Naive thymus-derived CD8-positive, alpha-beta T cell (primary cell): ENCODE results near the gene NMT1. TPM values are rescaled to one million over a fixed set of nuclear protein-coding genes. Genes with fewer than 3 reads are reported as not detected.

Experiments used
- ATAC-seq, 2 donors: fragments of 150-1000 bp; cut with Tn5 transposase in 1 of 2; sonication (Bioruptor Pico), chemical (Tn5 transposase) in 1 of 2; 1 replicate in 1 of 2; 2 replicates in 1 of 2; pipeline ENCODE4 v1.10.0; 2021; ENCODE audit warnings: mild to moderate bottlenecking in 2 of 2, moderate library complexity in 2 of 2
- POLR2A ChIA-PET: fragments of 350-600 bp; sonication (Branson Sonifier 250); formaldehyde crosslinking; loops from one replicate; lab custom pipeline; 2021; ENCODE audit warnings: antibody characterized with exemption; lab: Charles Lee
- DNase-seq, 10 donors: peaks; one replicate each; pipeline versions ENCODE4 v3.0.0 to v3.0.0-alpha.2; 2020 to 2022
- H3K27ac Mint-ChIP-seq, 10 donors: one replicate each; pipeline ENCODE4 v1.8.0; 2020 to 2022; ENCODE audit warnings: mild to moderate bottlenecking in 10 of 10, mixed read lengths in 10 of 10, moderate library complexity in 4 of 10, inconsistent platforms in 1 of 10
- H3K27me3 Mint-ChIP-seq, 5 donors: one replicate each; pipeline ENCODE4 v1.8.0; 2021 to 2022; ENCODE audit warnings: mixed read lengths in 5 of 5
- H3K36me3 Mint-ChIP-seq, 3 donors: one replicate each; pipeline ENCODE4 v1.8.0; 2020 to 2022; ENCODE audit warnings: mixed read lengths in 3 of 3, mild to moderate bottlenecking in 2 of 3, inconsistent platforms in 1 of 3
- H3K4me1 Mint-ChIP-seq, 4 donors: one replicate each; pipeline ENCODE4 v1.8.0; 2021 to 2022; ENCODE audit warnings: mixed read lengths in 4 of 4
- H3K4me3 Mint-ChIP-seq, 10 donors: one replicate each; pipeline ENCODE4 v1.8.0; 2020 to 2022; ENCODE audit warnings: mild to moderate bottlenecking in 10 of 10, mixed read lengths in 10 of 10, moderate library complexity in 6 of 10, inconsistent platforms in 1 of 10
- H3K9me3 Mint-ChIP-seq, 9 donors: one replicate each; pipeline ENCODE4 v1.8.0; 2020 to 2022; ENCODE audit warnings: mixed read lengths in 9 of 9, mild to moderate bottlenecking in 3 of 9, inconsistent platforms in 1 of 9, moderate library complexity in 1 of 9
- polyA plus RNA-seq, 3 donors: library from polyadenylated mRNA; unstranded; fragments of 300-500 nt; fragmentation: Illumina TruSeq; gene quantifications; one replicate each; pipeline ENCODE4 v1.2.3, GENCODE V29; 2021
- total RNA-seq, 8 experiments: library from RNA in 2 of 8; stranded (reverse) in 2 of 8; gene quantifications; one replicate each; pipeline ENCODE4 v1.2.3 and lab custom pipeline; 2021 to 2026

The NMT1 gene
- total RNA-seq (100 to 1,000 TPM; 130 to 139 TPM), polyA plus RNA-seq (10 to 100 TPM; 55.2 to 70.8 (median 65.0) TPM), total RNA-seq (lab: John Stamatoyannopoulos, UW) (79.2 to 190 (median 162) reads per million in 6 experiments)

DNA sequence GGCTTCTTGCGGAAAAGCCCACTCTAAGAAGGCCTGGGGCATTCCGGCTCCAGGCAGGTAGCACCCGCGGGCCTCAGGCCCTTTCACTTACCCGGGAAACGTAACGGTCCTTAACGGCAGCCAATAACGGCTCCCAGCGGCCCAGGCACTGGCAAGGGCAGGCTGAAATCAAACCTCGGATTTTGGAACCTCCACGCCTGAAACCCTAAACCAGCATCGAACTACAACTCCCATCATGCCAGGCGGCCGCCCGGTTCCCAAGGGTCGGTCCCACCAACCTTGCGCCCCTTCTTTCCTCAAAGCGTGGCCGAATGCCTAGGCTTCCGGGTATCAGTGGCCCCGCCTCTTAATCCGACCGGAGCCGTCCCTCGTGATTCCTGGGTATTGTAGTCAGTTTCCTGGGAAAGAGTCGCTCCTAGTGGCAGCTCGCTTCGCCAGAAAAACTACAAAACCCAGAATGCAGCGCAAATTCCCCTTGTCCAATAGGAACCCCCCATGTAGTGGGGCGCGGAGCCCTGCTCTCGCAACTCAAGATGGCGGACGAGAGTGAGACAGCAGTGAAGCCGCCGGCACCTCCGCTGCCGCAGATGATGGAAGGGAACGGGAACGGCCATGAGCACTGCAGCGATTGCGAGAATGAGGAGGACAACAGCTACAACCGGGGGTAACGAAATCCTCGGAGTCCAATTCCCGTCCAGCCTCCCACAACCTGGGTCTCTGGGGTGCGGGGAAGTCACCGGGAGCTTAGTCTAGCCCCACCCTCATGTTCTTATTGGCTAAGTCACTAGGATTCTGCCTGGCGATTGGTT lies at the start of gene NMT1:
Gene NMT1, plus strand, starts transcription at position 521 of the 809 bp plus-strand sequence. Its CDS starts 13 bp downstream, at position 534.
- POLR2A ChIA-PET, result interaction anchor here (0.6 to 5.6 kb wide), 17 partner anchors 10 to 991 kb away, joined by 3 to 78 read pairs (median 4); partner anchors contain the start of genes DCAKD, EFTUD2, HEXIM1 and HEXIM2

DNA sequence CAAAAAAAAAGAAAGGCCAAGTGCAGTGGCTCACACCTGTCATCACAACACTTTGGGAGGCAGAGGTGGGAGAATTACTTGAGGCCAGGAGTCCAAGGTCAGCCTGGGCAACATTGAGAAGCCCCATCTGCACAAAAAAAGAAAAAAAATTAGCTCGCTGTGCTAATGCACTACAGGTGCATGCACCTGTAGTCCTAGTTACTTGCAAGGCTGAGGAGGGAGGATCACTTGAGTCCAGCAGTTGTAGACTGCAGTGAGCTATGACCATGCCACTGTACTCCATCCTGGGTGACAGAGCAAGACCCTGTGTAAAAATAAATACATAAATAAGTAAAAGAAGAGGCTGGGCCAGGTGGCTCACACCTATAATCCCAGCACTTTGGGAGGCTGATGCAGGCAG lies 49.4 kb upstream of the NMT1 start:
- no peak overlapping the region for H3K4me3 Mint-ChIP-seq
- POLR2A ChIA-PET, result no interaction called here
- H3K4me1 Mint-ChIP-seq, result no peaks in the 10 kb centered on the region
- no peaks in the 10 kb centered on the region for H3K9me3 Mint-ChIP-seq
- peaks cover 0 to 8% (median 0%) of the 10 kb centered on the region in 3 donors for H3K36me3 Mint-ChIP-seq
- DNase-seq (no peak), ATAC-seq (no peak)
- no peak overlapping the region for H3K27ac Mint-ChIP-seq
- H3K27me3 Mint-ChIP-seq, result peaks cover 15 to 35% (median 21%) of the 10 kb centered on the region in 5 donors

More for the DNA sequence above, at the start of gene NMT1:
- Mint-ChIP-seq H3K4me1 (peaks cover 11 to 61% (median 43%) of the 10 kb centered on the region in 4 donors), H3K27me3 (no peaks in the 10 kb centered on the region), H3K4me3 (peak within 1 kb of the TSS; percentile 94 to 100 (median 100)), H3K27ac (peak within 1 kb of the TSS; percentile 95 to 100 (median 98)), H3K9me3 (no peaks in the 10 kb centered on the region), H3K36me3 (peaks cover 0 to 7% (median 0%) of the 10 kb centered on the region in 3 donors)
- DNase-seq (peak; percentile 81 to 99 (median 96)), ATAC-seq (peak; percentile 90)

DNA sequence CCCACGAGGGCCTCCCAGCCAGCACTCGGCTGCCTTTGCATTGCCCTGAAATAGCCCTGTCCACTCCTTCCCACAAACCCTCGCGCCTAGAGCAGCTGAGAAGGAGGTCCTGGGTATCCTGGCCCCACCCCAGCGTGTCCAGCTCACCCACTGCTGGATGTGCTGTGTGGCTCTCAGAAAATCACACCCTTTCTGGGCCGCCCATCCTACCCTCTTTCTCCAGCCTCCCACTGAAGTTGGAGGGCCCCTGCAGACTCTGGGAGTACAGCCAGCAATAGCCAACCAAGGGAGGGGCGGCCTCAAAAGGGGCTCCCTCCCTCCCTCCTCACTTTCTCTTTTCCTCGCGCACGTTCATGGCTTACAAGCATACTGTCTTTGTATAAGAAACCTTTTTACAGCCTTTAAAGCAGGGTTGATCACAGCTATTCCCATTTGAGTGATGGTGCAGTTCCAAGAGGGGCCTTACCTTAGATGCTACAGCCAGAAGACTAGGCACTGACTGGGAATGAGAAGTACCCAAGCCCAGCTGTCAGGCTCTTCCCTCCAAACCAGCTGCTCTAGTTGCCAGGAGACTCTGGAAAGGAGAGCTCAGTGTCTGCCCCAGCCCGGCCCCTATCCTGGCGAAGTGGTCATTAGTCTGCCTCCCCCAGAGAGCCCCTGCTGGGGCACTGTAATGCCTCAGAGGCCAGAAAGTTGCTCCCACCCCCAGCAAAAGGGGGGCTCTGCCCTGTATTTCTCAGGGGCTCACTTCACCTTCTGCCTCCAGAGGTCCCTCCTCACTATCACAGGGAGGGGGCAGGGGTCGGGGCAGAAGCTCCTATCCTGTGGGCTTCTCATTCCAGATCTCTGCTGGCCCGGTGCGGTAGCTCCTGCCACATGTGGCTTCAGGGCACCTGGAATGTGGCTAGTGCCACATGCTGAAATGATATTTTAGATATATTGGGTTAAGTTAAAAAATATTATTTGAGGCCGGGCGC lies 47.8 kb upstream of the NMT1 start:
- no peaks in the 10 kb centered on the region for H3K9me3 Mint-ChIP-seq
- peaks cover 0 to 7% (median 0%) of the 10 kb centered on the region in 3 donors for H3K36me3 Mint-ChIP-seq
- H3K4me1 Mint-ChIP-seq, result no peaks in the 10 kb centered on the region
- peaks cover 14 to 29% (median 22%) of the 10 kb centered on the region in 5 donors for H3K27me3 Mint-ChIP-seq
- no peak overlapping the region for H3K4me3 Mint-ChIP-seq
- no peak overlapping the region for H3K27ac Mint-ChIP-seq
- DNase-seq (no peak), ATAC-seq (no peak)
- POLR2A ChIA-PET, result interaction anchor here (0.5 kb wide), 1 partner anchor 60 kb away, joined by 3 read pairs; no protein-coding TSS in a partner anchor

DNA sequence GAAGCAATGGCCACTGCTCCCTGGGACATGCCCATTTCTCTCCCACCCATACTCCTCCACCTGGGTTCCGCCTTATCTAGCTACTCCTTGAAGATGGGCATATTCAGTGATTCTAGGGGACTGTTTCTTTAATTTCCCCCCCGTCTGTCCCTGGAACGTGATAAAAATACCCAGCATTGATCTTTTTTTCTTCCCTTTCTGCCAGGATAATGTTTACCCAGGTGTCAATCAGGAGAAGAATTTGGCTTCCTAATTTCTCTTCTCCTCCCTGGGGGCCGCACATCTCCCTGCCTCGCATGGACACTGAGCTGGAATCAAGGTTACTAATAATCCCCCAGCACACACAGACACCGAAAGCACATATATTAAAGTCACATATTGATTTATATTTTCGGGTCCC lies 44.9 kb upstream of the NMT1 start:
- no peak for DNase-seq
- H3K36me3 Mint-ChIP-seq, result peaks cover 0 to 9% (median 0%) of the 10 kb centered on the region in 3 donors
- peak overlapping the region in 1 of 10 donors; percentile 9 for H3K27ac Mint-ChIP-seq
- no peak overlapping the region for H3K4me3 Mint-ChIP-seq
- H3K27me3 Mint-ChIP-seq, result peaks cover 20 to 50% (median 35%) of the 10 kb centered on the region in 5 donors
- POLR2A ChIA-PET, result no interaction called here
- H3K9me3 Mint-ChIP-seq, result no peaks in the 10 kb centered on the region
- ATAC-seq, result no peak
- H3K4me1 Mint-ChIP-seq, result peaks cover 15 to 26% (median 16%) of the 10 kb centered on the region in 4 donors

DNA sequence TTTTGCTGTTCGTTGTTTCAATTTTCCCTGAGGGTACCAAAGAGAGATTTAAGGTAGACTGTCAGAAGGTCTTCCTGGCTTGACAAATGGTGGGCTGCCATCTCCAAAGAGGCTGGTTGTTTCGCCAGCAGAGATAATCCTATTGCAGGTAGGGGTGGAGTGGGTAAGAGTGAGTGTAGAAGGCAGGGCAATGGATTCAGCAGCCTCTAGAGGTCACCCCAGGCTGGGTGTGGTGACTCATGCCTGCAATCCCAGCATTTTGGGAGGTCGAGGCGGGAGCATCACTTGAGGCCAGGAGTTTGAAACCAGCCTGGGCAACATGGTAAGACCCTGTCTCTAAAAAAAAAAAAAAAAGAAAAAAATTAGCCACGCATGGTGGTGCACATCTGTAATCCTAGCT lies 44.3 kb upstream of the NMT1 start:
- POLR2A ChIA-PET, result interaction anchor here (0.7 kb wide), 1 partner anchor 219 kb away, joined by 6 read pairs; no protein-coding TSS in a partner anchor
- DNase-seq (no peak), ATAC-seq (no peak)
- peak overlapping the region in 1 of 10 donors; percentile 44 for H3K4me3 Mint-ChIP-seq
- H3K9me3 Mint-ChIP-seq, result no peaks in the 10 kb centered on the region
- peaks cover 19 to 30% (median 20%) of the 10 kb centered on the region in 4 donors for H3K4me1 Mint-ChIP-seq
- peaks cover 20 to 54% (median 37%) of the 10 kb centered on the region in 5 donors for H3K27me3 Mint-ChIP-seq
- peaks cover 0 to 8% (median 0%) of the 10 kb centered on the region in 3 donors for H3K36me3 Mint-ChIP-seq
- no peak overlapping the region for H3K27ac Mint-ChIP-seq

DNA sequence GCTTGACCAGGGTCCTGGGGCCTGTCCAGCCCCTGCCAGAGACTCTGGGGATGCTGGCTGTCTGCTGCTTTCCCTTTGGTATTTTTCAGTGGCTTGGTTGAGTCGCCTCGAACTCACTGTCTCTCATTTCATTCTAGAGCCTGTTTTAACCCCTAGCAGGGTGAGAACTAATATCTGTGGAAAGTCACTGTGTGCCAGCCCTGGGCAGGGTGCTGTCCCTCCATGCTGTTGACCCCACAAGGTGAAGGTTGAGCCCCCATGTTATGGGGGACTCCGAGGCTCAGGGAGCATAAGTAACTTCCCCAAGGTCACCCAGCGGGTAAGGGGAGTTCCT lies 42.6 kb upstream of the NMT1 start:
- no peak for DNase-seq
- POLR2A ChIA-PET, result no interaction called here
- ATAC-seq, result no peak
- peak overlapping the region; percentile 81 to 96 (median 85) for H3K4me3 Mint-ChIP-seq
- peak overlapping the region in 2 of 10 donors; percentile 67 to 76 for H3K27ac Mint-ChIP-seq
- no peaks in the 10 kb centered on the region for H3K9me3 Mint-ChIP-seq
- H3K4me1 Mint-ChIP-seq, result peaks cover 19 to 30% (median 21%) of the 10 kb centered on the region in 4 donors
- H3K27me3 Mint-ChIP-seq, result peaks cover 20 to 54% (median 37%) of the 10 kb centered on the region in 5 donors
- H3K36me3 Mint-ChIP-seq, result peaks cover 0 to 10% (median 0%) of the 10 kb centered on the region in 3 donors

DNA sequence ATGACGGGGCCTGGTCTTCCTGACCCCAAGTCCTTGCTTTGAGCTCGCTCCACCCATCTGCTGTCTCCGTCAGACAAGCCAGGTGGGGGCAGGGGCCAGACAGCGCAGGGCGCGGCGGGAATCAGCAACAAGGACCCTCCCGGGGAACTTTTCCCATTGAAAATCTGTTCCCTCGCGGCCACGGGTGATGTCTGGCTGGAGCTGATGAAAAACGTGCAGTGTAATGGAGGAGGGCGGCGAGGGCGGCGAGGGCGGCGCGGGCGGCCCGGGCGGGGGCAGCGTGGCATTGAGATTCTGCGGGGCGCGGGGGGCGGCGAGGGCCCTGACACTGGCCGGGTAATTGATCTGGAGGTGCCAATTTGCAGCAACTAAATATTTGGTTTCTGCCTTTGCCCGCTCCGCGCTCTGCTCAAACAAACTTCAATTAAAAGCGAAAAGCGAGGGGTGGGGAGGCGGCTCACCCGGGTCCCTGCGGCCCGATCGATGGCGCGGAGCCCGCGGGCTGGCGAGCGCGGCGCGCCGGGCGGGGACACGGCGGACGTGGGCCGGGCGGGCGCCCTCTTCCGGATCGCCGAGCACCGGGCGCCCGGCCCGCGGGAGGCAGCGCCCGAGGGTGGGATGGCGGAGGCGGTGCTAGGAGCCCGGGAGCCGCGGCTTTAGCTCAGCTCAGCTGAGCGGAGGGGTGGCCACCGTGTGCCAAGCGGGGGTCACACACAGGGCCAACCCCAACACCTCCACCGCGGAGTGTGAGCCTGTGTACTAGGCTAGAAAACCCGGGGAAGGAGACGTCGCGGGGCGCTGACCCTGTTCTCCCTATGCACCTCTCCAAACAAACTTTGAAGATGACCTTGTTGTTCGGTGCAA lies 42.0 kb upstream of the NMT1 start:
- H3K4me3 Mint-ChIP-seq, result peak overlapping the region; percentile 81 to 96 (median 85)
- peak overlapping the region in 3 of 10 donors; percentile 69 to 77 (median 76) for H3K27ac Mint-ChIP-seq
- peaks cover 19 to 30% (median 21%) of the 10 kb centered on the region in 4 donors for H3K4me1 Mint-ChIP-seq
- DNase-seq (peak in 7 of 10 donors; percentile 12 to 42 (median 25)), ATAC-seq (peak; percentile 56 to 74)
- POLR2A ChIA-PET, result interaction anchor here (1.1 to 2.2 kb wide), 2 partner anchors 32 to 244 kb away, joined by 3 to 6 read pairs; no protein-coding TSS in a partner anchor
- H3K9me3 Mint-ChIP-seq, result no peaks in the 10 kb centered on the region
- H3K27me3 Mint-ChIP-seq, result peaks cover 20 to 54% (median 37%) of the 10 kb centered on the region in 5 donors
- peaks cover 0 to 14% (median 0%) of the 10 kb centered on the region in 3 donors for H3K36me3 Mint-ChIP-seq

DNA sequence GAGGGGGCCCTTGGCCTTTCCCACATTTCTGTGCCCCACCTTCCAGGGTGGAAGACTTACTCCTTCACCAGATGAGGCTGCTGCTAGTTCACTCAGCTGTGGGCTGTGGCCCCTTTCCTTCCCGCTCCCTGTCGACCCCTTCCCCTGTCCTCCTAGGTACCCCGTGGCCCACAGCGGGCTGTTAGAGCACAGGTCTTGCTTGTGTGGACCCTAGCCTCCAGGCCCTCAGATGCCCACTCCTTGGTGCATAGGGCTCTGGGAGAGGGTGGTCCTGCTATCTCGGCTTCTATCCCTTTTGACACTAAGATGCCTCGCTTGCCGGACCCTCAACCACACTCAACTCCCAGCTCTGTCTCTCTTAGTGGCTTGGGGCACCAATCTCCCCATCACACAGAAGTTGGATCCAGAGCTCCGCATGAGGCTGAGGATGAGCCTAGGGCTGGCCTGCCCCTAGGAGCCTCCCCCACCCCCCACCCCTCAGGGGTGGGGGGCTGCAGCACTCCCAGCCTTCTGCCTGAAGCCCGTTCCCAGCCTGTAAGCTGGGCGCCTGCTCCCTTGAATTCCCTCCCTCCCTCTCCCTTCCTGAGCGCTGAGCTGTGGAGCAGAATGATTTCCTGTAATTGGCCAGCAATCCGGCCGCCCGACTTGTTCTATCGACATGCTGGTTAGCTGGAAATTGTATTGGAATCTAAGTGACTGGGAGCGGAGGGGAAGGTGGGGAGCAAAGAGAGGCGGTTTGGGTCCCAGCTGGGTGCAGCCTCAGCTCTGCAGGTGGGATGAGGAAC lies 40.6 kb upstream of the NMT1 start:
- DNase-seq (no peak), ATAC-seq (no peak)
- Mint-ChIP-seq H3K27me3 (peaks cover 20 to 54% (median 37%) of the 10 kb centered on the region in 5 donors), H3K4me1 (peaks cover 19 to 30% (median 21%) of the 10 kb centered on the region in 4 donors), H3K9me3 (no peaks in the 10 kb centered on the region), H3K36me3 (peaks cover 0 to 18% (median 0%) of the 10 kb centered on the region in 3 donors), H3K27ac (peak overlapping the region in 1 of 10 donors; percentile 81), H3K4me3 (peak overlapping the region; percentile 54 to 88 (median 73))
- POLR2A ChIA-PET, result interaction anchor here (0.5 to 2.2 kb wide), 4 partner anchors 13 to 1185 kb away, joined by 3 to 6 read pairs (median 5); no protein-coding TSS in a partner anchor

DNA sequence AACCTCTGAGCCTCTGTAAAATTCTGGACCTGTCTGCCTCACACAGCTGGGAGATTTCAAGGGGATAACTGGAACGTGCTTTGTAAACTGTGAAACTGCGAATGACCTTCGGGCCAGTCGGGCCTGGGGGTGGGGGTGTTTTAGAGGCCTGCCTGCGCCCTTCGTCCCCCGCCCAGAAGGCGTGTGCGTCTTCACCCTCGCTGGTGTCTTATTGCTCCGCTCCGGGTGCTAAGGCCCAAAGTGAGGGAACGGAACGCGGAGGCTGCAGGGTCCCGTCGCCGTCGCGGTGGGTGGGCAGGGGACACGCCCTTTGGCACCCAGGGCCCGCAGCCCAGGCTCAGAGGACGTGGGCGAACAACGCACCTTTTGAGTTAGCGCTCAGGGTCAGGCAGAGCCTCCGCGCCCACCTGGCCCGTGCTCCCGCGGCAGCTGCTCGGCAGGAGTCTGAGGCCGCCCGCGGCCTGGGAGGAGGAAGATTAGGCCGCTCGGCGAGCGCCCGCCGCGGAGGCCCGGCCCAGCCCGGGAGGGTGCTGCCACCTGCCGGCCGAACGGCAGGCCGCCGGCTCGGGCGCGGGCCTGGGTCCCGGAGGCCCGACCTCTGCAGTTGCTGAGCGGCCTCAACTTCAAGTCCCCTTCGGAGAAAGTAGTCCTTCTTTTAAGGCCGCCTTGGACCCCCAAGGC lies 39.4 kb upstream of the NMT1 start:
- DNase-seq (peak; percentile 35 to 78 (median 64)), ATAC-seq (peak; percentile 79 to 82)
- POLR2A ChIA-PET, result interaction anchor here (0.5 to 1.9 kb wide), 4 partner anchors 26 to 243 kb away, joined by 3 to 6 read pairs (median 4); no protein-coding TSS in a partner anchor
- Mint-ChIP-seq H3K4me1 (peaks cover 19 to 30% (median 21%) of the 10 kb centered on the region in 4 donors), H3K36me3 (peaks cover 0 to 22% (median 0%) of the 10 kb centered on the region in 3 donors), H3K9me3 (no peaks in the 10 kb centered on the region), H3K4me3 (peak overlapping the region; percentile 59 to 88 (median 73)), H3K27ac (peak overlapping the region in 2 of 10 donors; percentile 66 to 81), H3K27me3 (peaks cover 13 to 43% (median 27%) of the 10 kb centered on the region in 5 donors)

DNA sequence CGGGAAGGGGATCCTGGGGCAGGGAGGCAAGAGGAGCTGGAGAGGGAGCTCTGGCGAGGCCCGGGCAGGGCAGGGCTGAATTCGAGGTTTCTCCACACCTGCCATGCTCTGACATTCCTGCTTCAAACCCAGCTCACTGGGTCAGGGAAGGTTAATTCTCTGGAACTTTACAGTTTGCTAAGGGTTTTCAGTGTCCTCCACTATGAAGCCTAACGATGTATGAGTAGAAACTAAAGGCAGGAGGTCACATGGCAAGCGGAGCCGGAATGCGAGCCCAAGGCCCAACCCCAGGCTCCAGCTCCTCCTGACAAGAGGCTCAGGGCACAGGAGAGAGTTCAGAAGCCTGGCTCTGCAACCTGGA lies 38.8 kb upstream of the NMT1 start:
- DNase-seq (no peak), ATAC-seq (no peak)
- Mint-ChIP-seq H3K36me3 (peaks cover 0 to 24% (median 0%) of the 10 kb centered on the region in 3 donors), H3K4me3 (peak overlapping the region in 2 of 10 donors; percentile 6 to 26), H3K4me1 (peaks cover 19 to 30% (median 21%) of the 10 kb centered on the region in 4 donors), H3K27me3 (peaks cover 11 to 39% (median 26%) of the 10 kb centered on the region in 5 donors), H3K27ac (no peak overlapping the region), H3K9me3 (no peaks in the 10 kb centered on the region)
- POLR2A ChIA-PET, result interaction anchor here (0.6 to 1.9 kb wide), 3 partner anchors 25 to 244 kb away, joined by 3 to 6 read pairs (median 4); no protein-coding TSS in a partner anchor
